GM10266 (cell line): ENCODE measurements around the gene MYH9.
"Not testable (repeated sequence)": the region's sequence is repeated elsewhere in the genome, so short reads cannot be mapped to it uniquely, and the experiment has no call there.

Source experiments
- DNase-seq: peaks from one replicate; pipeline ENCODE4 v3.0.0; 2012; ENCODE audit errors: extremely low spot score
- CTCF ChIP-seq: IDR thresholded peaks from 2 replicates; pipeline ENCODE4 v1.5.1; 2012; ENCODE audit warnings: mild to moderate bottlenecking, low read depth; ENCODE audit not compliant: control insufficient read depth, insufficient read depth; ENCODE audit errors: missing control alignments

MYH9 gene

GRCh38 chr22:36294801-36295200 lies 93.0 kb downstream of the MYH9 start:
- no peak for TF ChIP-seq CTCF

DNA sequence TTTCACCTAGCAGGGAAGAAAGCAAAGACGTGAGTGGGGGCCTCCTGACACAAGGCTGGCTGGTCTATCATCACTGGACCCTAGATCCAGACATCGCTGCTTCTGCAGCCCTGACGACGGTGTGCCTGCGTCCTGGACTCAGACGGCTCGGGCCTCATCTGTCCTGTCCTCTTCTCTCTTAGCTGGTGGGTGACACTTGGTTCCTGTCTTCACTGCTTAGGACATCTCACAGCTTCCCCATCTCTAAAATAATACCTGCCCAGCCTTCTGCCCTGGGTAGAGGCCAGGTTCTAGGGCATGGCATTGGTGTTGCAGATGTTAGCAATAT lies 93.5 kb downstream of the MYH9 start:
- no peak for TF ChIP-seq CTCF

More at GRCh38 chr22:36294801-36295200, 93.0 kb downstream of the MYH9 start:
- no peak for DNase-seq

DNA sequence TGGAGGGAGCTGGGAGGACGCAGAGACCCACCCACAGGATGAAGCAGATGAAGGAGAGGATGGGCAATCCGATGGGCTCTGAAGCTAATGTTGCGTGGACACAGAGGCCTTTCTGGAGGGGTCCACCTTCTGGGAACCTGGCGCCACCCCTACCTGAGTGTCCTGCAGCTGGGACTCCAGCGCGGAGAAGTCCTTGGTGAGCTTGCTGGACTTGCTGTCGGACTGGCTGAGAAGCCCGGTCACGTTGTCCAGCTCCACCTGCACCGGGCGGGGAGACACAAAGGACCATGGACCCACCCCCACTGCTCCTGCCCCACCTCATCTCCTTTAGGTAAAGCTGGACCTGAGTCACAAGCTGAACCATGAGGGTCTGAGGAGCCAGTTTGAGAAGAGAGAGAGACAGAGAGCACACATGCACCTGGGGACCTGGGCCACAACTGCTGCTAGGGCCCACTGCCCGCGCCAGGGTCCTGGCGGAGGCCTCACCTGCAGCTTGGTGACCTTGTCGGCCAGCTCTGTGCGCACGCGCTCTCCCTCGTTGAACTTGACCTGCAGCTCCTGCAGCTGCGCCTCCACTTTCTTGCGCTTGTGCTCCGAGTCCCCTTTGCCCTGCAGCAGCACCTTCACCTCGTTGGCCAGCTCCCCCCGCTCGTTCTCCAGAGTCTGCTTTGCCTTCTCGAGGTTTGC lies 94.0 kb downstream of the MYH9 start:
- no peak for TF ChIP-seq CTCF

More for the DNA sequence above, 93.5 kb downstream of the MYH9 start:
- no peak for DNase-seq

DNA sequence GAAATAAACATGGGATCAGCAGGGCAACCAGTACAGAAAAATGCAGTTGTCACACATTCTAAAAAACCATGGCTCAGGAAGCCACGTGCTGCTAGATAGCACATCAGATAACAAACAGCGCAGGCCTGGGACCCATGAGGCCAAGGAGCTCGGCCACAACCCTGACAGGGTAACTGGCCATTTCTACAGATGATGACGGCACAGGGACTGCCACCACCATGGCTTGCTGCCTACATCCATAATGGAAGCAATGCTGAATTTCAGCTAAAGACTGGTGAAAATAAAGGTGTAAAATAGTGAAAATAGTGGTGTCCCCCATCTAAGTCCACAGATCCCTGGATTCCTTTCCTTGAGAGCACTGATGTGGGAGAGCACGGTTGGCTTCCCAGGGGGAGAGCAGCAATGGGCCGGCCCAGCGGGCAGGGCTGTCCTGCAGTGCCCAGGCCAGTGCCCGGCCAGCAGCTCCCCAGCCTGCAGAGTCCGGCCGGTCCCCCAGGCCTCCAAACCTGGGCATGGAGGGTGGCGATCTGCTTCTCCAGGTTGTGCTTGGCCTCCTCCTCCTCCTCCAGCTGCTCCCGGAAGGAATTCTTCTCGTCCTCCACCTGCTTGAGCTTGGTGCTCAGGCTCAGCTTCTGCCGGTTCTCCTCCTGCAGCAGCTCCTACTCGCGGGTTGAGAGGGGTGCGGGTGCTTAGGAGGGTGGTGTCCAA lies 94.8 kb downstream of the MYH9 start:
- DNase-seq: no peak
- no peak for TF ChIP-seq CTCF

More for the DNA sequence above, 94.0 kb downstream of the MYH9 start:
- no peak for DNase-seq

DNA sequence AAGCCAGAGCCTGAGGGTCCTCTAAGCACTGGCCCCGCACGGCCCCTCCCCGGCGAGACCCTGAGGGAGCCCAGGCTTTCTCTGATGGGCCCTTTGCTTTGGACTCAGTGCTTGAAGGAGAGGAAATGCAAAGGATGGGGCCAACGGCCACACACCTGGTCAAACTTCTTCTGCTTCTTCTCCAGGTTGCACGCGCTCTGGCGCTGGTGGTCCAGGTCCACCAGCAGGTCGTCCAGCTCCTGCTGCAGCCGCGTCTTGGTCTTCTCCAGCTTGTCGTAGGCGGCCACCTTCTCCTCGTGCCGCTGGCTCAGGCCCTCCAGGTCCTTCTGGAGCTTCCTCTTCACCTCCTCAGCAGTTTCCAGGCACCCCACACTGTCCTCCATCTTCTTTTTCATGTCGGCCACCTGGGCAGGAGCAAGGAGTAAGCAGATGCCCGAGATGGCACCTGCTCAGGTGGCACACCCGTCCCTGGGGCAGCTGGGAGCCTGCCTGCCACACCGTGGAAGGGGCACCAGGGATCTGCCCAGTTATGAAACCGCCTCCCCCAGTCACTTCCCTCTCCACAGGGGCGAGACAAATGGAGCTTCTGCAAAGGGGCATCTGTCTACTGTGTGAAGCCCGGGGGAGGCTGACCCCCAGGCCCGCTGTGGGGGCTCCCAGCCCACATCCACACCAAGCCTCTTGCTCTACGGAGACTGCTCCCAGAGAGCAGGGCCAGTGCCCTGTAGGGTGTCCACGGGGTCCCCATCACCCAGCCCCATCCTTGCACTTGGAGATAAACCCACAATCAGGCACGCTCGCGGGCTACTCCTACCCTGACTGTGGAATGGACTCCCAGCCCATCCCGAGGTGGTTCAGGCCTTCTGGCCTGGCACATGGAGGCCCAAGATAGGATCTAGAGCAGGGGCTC lies 95.7 kb downstream of the MYH9 start:
- TF ChIP-seq CTCF: no peak
- no peak for DNase-seq

DNA sequence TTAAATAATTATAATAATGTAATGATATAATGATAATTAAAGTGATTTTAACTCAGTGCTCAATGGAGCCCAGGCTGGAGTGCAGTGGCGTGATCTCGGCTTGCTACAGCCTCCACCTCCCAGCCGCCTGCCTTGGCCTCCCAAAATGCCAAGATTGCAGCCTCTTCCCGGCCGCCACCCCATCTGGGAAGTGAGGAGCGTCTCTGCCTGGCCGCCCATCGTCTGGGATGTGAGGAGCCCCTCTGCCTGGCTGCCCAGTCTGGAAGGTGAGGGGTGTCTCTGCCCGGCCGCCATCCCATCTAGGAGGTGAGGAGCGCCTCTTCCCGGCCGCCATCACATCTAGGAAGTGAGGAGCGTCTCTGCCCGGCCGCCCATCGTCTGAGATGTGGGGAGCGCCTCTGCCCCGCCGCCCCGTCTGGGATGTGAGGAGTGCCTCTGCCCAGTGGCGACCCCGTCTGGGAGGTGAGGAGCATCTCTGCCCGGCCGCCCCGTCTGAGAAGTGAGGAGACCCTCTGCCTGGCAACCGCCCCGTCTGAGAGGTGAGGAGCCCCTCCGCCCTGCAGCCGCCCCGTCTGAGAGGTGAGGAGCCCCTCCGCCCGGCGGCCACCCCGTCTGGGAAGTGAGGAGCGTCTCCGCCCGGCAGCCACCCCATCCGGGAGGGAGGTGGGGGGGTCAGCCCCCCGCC lies 97.2 kb downstream of the MYH9 start:
- not testable (repeated sequence) for DNase-seq

GRCh38 chr22:36289948-36290371 lies 97.8 kb downstream of the MYH9 start:
- not testable (repeated sequence) for DNase-seq
